GM18858 (cell line): ENCODE results near the gene TREML4.

Experiments
- ATAC-seq: cut with Tn5 transposase; IDR thresholded peaks from one replicate; pipeline ENCODE4 v1.9.1; 2021; ENCODE audit not compliant: unreplicated experiment

TREML4 gene

GRCh38 chr6:41252401-41253169, 24.4 kb downstream of the TREML4 start:
- no peak for ATAC-seq

- ATAC-seq: no peak
These were observed 27.0 kb downstream of the TREML4 start for GRCh38 chr6:41255110-41255509.

- no peak for ATAC-seq
These were observed 27.6 kb downstream of the TREML4 start for GRCh38 chr6:41255638-41256246.

- ATAC-seq: no peak
These were observed 28.2 kb downstream of the TREML4 start for GRCh38 chr6:41256383-41256782.

GRCh38 chr6:41257369-41258195, 29.4 kb downstream of the TREML4 start:
- no peak for ATAC-seq

GRCh38 chr6:41258196-41258493, 30.0 kb downstream of the TREML4 start:
- ATAC-seq: no peak

- no peak for ATAC-seq
These were observed 34.3 kb downstream of the TREML4 start for GRCh38 chr6:41262401-41262800.

GRCh38 chr6:41263267-41263666, 35.1 kb downstream of the TREML4 start:
- ATAC-seq: no peak

- no peak for ATAC-seq
These were observed 38.4 kb downstream of the TREML4 start for GRCh38 chr6:41266541-41266940.

- no peak for ATAC-seq
These were observed 40.3 kb downstream of the TREML4 start for GRCh38 chr6:41268478-41268877.

- no peak for ATAC-seq
These were observed 41.0 kb downstream of the TREML4 start for GRCh38 chr6:41269166-41269565.

- no peak for ATAC-seq
These were observed 41.6 kb downstream of the TREML4 start for GRCh38 chr6:41269716-41270115.

- no peak for ATAC-seq
These were observed 43.8 kb downstream of the TREML4 start for GRCh38 chr6:41271901-41272395.

GRCh38 chr6:41272591-41273240, 44.6 kb downstream of the TREML4 start:
- ATAC-seq: no peak

- no peak for ATAC-seq
These were observed 45.6 kb downstream of the TREML4 start for GRCh38 chr6:41273714-41274113.

GRCh38 chr6:41274256-41274655, 46.1 kb downstream of the TREML4 start:
- no peak for ATAC-seq

GRCh38 chr6:41275489-41275888, 47.3 kb downstream of the TREML4 start:
- no peak for ATAC-seq

GRCh38 chr6:41277605-41278004, 49.5 kb downstream of the TREML4 start:
- no peak for ATAC-seq

- ATAC-seq: no peak
These were observed 50.7 kb downstream of the TREML4 start for GRCh38 chr6:41278699-41279405.

GRCh38 chr6:41280381-41281057, 52.4 kb downstream of the TREML4 start:
- ATAC-seq: no peak
